ENCODE measurements around the gene STX4. TPM values are rescaled to one million over a fixed set of nuclear protein-coding genes. Genes with fewer than 3 reads are reported as not detected.

Gene STX4
- total RNA-seq, 1 experiment from 2014 or later: 26.0 TPM

DNA sequence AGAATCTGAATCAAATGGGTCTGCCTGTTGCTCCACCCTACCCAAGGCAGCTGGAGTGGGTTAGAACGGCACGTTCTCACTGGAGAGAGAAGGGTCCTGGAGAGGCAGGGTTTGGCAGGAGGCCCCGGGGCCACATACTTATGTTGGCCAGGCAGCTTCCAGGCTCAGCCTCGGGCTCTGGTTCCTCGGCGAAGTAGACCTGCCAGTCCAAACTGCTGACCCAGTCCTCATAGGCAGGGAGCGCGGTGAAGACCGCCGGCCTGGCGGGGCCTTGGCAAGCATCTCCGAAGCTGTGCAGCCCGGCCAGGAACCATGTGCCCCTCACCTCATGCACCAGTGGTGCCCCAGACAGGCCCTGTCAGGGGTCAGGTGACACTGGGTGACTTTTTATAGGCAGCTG lies 50.6 kb downstream of the STX4 start:
- Histone ChIP-seq H3K9me2 (ENCODE audit: insufficient read depth) (no peaks in the 10 kb centered on the region), H4K20me1 (ENCODE audit: insufficient read depth) (no peaks in the 10 kb centered on the region), H3K4me3 (replicated peaks in 1 of 2; ENCODE audit: low read depth in 1 of 2, low read length in 2 of 2) (no peak overlapping the region), H3K4me2 (ENCODE audit: low read length) (no peak overlapping the region), H3K36me3 (ENCODE audit: control insufficient read depth in 1 of 2, insufficient read depth in 2 of 2, low read length in 2 of 2) (peaks cover 7 to 13% of the 10 kb centered on the region in 2 experiments; a peak in 2 of 4 replicates), H3K27me3 (ENCODE audit: insufficient read depth, low read length) (no peaks in the 10 kb centered on the region), H3K27ac (ENCODE audit: low read depth, low read length) (no peak overlapping the region), H2AFZ (ENCODE audit: low read depth, low read length, poor library complexity, severe bottlenecking) (no peak overlapping the region), H3K79me2 (ENCODE audit: insufficient read depth, low read length) (no peaks in the 10 kb centered on the region), H3K4me1 (ENCODE audit: control insufficient read depth in 1 of 2, insufficient read depth in 2 of 2, low read length in 2 of 2) (peaks cover 0 to 11% of the 10 kb centered on the region in 2 experiments; a peak in 1 of 4 replicates), H3K9me3 (ENCODE audit: control insufficient read depth in 1 of 2, insufficient read depth in 1 of 2, low read depth in 1 of 2, low read length in 2 of 2) (no peaks in the 10 kb centered on the region), H3K9ac (ENCODE audit: low read length) (no peak overlapping the region)
- no TSS peak for BruUV-seq (replicated peaks)
- TF ChIP-seq POLR2AphosphoS5 (IDR thresholded peaks at IDR 0.05; ENCODE audit: low read depth, low read length): peak; percentile 13; the same call in 1 of the 2 replicates
- TF ChIP-seq ZFX (IDR thresholded peaks at IDR 0.05): no peak
- TF ChIP-seq CBX3 (IDR thresholded peaks at IDR 0.05; ENCODE audit: low read depth): no peak
- no peak for TF ChIP-seq MAX (IDR thresholded peaks at IDR 0.05)
- TF ChIP-seq CEBPB (IDR thresholded peaks at IDR 0.05; ENCODE audit: low read depth): no peak
- intact Hi-C loops (cut with micrococcal nuclease): no loop called here
- POLR2A ChIA-PET: no interaction called here
- RAD21 ChIA-PET (ENCODE audit: low non-redundant PET in 1 of 2, low total read pairs in 2 of 2, uncharacterized antibody in 2 of 2, unreplicated experiment in 2 of 2): no interaction called here
- DNase-seq (ENCODE audit: low read depth, low spot score) (no peak), ATAC-seq (no peak)
- CTCF ChIA-PET: no interaction called here

DNA sequence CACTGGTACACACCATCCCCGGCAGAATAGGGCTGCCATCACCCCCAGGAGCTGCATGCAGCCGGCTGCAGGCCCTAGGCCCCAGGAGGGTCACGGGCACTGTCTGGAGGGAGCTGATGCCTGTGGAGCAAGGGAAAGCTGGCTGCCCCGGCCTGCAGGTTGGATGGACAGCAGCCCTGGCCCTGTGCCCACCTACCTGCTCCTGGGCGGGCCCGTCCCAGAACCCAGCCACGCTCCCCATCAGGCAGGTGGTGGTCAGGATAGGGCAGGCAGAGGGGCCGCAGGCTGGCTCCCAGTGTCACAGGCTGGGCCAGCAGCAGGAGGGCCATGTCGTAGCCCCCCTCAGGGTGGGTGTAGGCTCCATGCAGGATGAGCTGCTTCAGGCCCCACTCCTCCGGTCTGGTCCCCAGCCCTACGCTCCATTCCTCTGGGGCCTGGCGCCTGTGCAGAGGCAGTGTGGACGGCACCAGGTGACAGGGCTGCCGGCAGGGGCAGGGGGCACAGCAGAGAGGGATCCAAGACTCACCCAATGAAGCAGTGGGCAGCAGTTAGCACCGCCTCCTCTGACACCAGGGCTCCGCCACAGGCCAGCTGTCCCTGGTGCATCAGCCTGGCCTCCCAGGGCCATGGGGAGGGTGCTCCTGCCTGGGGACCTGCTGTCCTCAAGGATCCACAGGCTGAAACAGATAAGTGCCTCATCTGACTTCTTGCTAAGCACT lies 51.4 kb downstream of the STX4 start:
- CTCF ChIA-PET: interaction anchor here (0.6 kb wide), 1 partner anchor 10 kb away, joined by 3 read pairs; no protein-coding TSS in a partner anchor
- H3K9me2 ChIP-seq (ENCODE audit: insufficient read depth): no peaks in the 10 kb centered on the region
- no peak for TF ChIP-seq SIN3A (IDR thresholded peaks at IDR 0.05; ENCODE audit: low read depth)
- TF ChIP-seq, protein P1, sequence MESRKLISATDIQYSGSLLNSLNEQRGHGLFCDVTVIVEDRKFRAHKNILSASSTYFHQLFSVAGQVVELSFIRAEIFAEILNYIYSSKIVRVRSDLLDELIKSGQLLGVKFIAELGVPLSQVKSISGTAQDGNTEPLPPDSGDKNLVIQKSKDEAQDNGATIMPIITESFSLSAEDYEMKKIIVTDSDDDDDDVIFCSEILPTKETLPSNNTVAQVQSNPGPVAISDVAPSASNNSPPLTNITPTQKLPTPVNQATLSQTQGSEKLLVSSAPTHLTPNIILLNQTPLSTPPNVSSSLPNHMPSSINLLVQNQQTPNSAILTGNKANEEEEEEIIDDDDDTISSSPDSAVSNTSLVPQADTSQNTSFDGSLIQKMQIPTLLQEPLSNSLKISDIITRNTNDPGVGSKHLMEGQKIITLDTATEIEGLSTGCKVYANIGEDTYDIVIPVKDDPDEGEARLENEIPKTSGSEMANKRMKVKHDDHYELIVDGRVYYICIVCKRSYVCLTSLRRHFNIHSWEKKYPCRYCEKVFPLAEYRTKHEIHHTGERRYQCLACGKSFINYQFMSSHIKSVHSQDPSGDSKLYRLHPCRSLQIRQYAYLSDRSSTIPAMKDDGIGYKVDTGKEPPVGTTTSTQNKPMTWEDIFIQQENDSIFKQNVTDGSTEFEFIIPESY (IDR thresholded peaks at IDR 0.05; ENCODE audit: extremely low read depth, insufficient replicate concordance, low read length): no peak
- H3K9me3 ChIP-seq (ENCODE audit: control insufficient read depth in 1 of 2, insufficient read depth in 1 of 2, low read depth in 1 of 2, low read length in 2 of 2): no peaks in the 10 kb centered on the region
- H3K9ac ChIP-seq (ENCODE audit: low read length): no peak overlapping the region
- no peak overlapping the region; the same call in 1 of the 2 replicates for H3K27ac ChIP-seq (ENCODE audit: low read depth, low read length)
- no peak for DNase-seq (ENCODE audit: low read depth, low spot score)
- BruUV-seq (replicated peaks): no TSS peak
- POLR2A ChIA-PET: no interaction called here
- H3K27me3 ChIP-seq (ENCODE audit: insufficient read depth, low read length): no peaks in the 10 kb centered on the region
- peaks cover 0 to 11% of the 10 kb centered on the region in 2 experiments; a peak in 1 of 4 replicates for H3K4me1 ChIP-seq (ENCODE audit: control insufficient read depth in 1 of 2, insufficient read depth in 2 of 2, low read length in 2 of 2)
- H3K36me3 ChIP-seq (ENCODE audit: control insufficient read depth in 1 of 2, insufficient read depth in 2 of 2, low read length in 2 of 2): peaks cover 6% of the 10 kb centered on the region in 2 experiments; a peak in 2 of 4 replicates
- H3K4me3 ChIP-seq (replicated peaks in 1 of 2; ENCODE audit: low read depth in 1 of 2, low read length in 2 of 2): no peak overlapping the region
- intact Hi-C loops (cut with micrococcal nuclease): no loop called here
- no peak for ATAC-seq
- no peaks in the 10 kb centered on the region for H3K79me2 ChIP-seq (ENCODE audit: insufficient read depth, low read length)
- RAD21 ChIA-PET (ENCODE audit: low non-redundant PET in 1 of 2, low total read pairs in 2 of 2, uncharacterized antibody in 2 of 2, unreplicated experiment in 2 of 2): no interaction called here
- no peaks in the 10 kb centered on the region for H4K20me1 ChIP-seq (ENCODE audit: insufficient read depth)
- H3K4me2 ChIP-seq (ENCODE audit: low read length): no peak overlapping the region
- H2AFZ ChIP-seq (ENCODE audit: low read depth, low read length, poor library complexity, severe bottlenecking): no peak overlapping the region
